Vagina (tissue), 2 donors: ENCODE data around the gene STOM. TPM values are rescaled to one million over a fixed set of nuclear protein-coding genes. Genes with fewer than 3 reads are reported as not detected.
A peak's percentile ranks its signal among the peaks of the same experiment; 100 is the strongest.

Experiments
- DNase-seq, 2 donors: peaks; one replicate each; pipeline ENCODE4 v3.0.0-alpha.2; 2017; ENCODE audit errors: extremely low spot score in 2 of 2
- H3K27ac ChIP-seq: fragments of 200-600 bp; sonication (generic); one replicate; pipeline ENCODE4 v1.5.1; 2019
- H3K27me3 ChIP-seq: fragments of 200-600 bp; sonication (generic); one replicate; pipeline ENCODE4 v1.5.1; 2019
- H3K36me3 ChIP-seq, 2 donors: fragments of 200-600 bp; sonication (generic); one replicate each; pipeline ENCODE4 v1.5.1; 2017 to 2019
- H3K4me1 ChIP-seq: fragments of 200-600 bp; sonication (generic); one replicate; pipeline ENCODE4 v1.5.1; 2019
- H3K4me3 ChIP-seq, 2 donors: fragments of 200-600 bp; sonication (generic); 1 replicate in 1 of 2; 2 replicates in 1 of 2; pipeline ENCODE4 v1.5.1; 2016 to 2019
- H3K9me3 ChIP-seq: fragments of 200-600 bp; sonication (generic); one replicate; pipeline ENCODE4 v1.5.1; 2019
- POLR2A ChIP-seq, 2 donors: fragments of 450-650 bp; IDR thresholded peaks; one replicate each; pipeline ENCODE4 v1.6.1; 2017; ENCODE audit warnings: antibody characterized with exemption in 2 of 2, mild to moderate bottlenecking in 2 of 2, moderate library complexity in 2 of 2
- POLR2AphosphoS5 ChIP-seq, 2 donors: sonication (generic); formaldehyde crosslinking; IDR thresholded peaks; one replicate each; pipeline ENCODE4 v1.9.0; 2017; ENCODE audit warnings: antibody characterized with exemption in 2 of 2, mild to moderate bottlenecking in 2 of 2, low read depth in 1 of 2; ENCODE audit not compliant: insufficient read depth in 1 of 2
- intact Hi-C: fragments of 100-400 bp; cut with DNase I; formaldehyde crosslinking; loops from one replicate; pipeline ENCODE4 v1.15.1; 2023
- total RNA-seq: library from RNA; depleted of rRNA; stranded (reverse); fragments of >200 nt; gene quantifications from one replicate; pipeline ENCODE4 v1.2.3, GENCODE V29; 2016
- TF ChIP-seq, protein P1 (sequence below), 3 experiments: fragments of 450-650 bp in 2 of 3; fragments of 200-600 bp in 1 of 3; sonication (generic) in 1 of 3; IDR thresholded peaks; one replicate each; pipeline ENCODE4 v1.5.1; 2017 to 2019; ENCODE audit warnings: antibody characterized with exemption in 3 of 3, mild to moderate bottlenecking in 2 of 3, moderate library complexity in 2 of 3

The STOM gene
- total RNA-seq, 1 donor from 2014 or later = 263 TPM

DNA sequence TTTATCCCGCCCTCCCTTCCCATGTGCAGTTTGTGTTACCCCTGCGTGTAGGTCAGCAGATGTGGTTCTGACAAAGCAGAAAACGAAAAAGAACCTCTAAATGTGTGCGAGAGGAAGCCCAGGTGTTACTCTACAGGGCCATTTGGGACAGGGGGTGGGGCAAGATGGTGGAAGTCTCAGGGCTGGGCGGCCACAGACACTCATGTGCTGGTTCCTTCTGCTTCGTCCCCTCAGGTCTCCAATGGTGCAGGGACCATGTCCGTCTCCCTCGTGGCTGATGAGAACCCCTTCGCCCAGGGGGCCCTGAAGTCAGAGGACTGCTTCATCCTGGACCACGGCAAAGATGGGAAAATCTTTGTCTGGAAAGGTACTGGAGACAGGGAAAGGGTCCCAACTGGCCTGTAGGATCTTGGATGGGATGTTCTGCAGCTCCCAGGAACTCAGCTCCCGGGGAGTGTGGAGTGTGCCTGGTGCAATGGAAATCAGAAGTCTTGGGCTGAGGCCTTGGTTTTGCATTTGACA is 53.1 kb downstream of the STOM start:
- no peak for DNase-seq
- no peak overlapping the region for H3K4me3 ChIP-seq
- no peaks in the 10 kb centered on the region for H3K9me3 ChIP-seq
- H3K27me3 ChIP-seq = no peaks in the 10 kb centered on the region
- peaks cover 0 to 90% of the 10 kb centered on the region in 2 donors for H3K36me3 ChIP-seq
- H3K27ac ChIP-seq = peak overlapping the region; percentile 98
- H3K4me1 ChIP-seq = peaks cover 38% of the 10 kb centered on the region
- TF ChIP-seq POLR2A (IDR thresholded peaks at IDR 0.05) (no peak), POLR2AphosphoS5 (IDR thresholded peaks at IDR 0.05; ENCODE audit: insufficient read depth in 1 of 2, low read depth in 1 of 2) (no peak)
- TF ChIP-seq, protein P1, sequence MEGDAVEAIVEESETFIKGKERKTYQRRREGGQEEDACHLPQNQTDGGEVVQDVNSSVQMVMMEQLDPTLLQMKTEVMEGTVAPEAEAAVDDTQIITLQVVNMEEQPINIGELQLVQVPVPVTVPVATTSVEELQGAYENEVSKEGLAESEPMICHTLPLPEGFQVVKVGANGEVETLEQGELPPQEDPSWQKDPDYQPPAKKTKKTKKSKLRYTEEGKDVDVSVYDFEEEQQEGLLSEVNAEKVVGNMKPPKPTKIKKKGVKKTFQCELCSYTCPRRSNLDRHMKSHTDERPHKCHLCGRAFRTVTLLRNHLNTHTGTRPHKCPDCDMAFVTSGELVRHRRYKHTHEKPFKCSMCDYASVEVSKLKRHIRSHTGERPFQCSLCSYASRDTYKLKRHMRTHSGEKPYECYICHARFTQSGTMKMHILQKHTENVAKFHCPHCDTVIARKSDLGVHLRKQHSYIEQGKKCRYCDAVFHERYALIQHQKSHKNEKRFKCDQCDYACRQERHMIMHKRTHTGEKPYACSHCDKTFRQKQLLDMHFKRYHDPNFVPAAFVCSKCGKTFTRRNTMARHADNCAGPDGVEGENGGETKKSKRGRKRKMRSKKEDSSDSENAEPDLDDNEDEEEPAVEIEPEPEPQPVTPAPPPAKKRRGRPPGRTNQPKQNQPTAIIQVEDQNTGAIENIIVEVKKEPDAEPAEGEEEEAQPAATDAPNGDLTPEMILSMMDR (IDR thresholded peaks at IDR 0.05) = no peak
- intact Hi-C loops = loop anchor here (5.0 kb wide), 1 partner anchor 50 kb away; the partner anchor contains the start of gene GSN

DNA sequence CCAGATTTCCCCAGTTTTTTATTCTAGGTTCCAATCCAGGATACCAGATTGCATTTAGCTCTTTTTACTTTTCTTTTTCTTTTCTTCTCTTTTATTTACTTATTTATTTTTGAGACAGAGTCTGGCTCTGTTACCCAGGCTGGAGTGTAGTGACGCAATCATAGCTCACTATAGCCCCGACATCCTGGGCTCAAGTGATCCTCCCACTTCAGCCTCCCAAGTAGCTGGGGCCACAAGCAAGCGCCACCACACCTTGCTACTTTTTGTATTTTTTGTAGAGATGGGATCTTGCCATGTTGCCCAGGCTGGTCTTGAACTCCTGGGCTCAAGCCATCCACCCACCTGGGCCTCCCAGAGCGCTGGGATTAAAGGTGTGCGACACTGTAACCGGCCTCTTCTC is 53.7 kb downstream of the STOM start:
- Histone ChIP-seq H3K27ac (peak overlapping the region; percentile 98), H3K27me3 (no peaks in the 10 kb centered on the region), H3K9me3 (no peaks in the 10 kb centered on the region), H3K4me1 (peaks cover 34% of the 10 kb centered on the region), H3K36me3 (peaks cover 0 to 90% of the 10 kb centered on the region in 2 donors), H3K4me3 (no peak overlapping the region)
- no peak for DNase-seq
- TF ChIP-seq POLR2A (IDR thresholded peaks at IDR 0.05) (no peak), POLR2AphosphoS5 (IDR thresholded peaks at IDR 0.05; ENCODE audit: insufficient read depth in 1 of 2, low read depth in 1 of 2) (no peak)
- TF ChIP-seq, protein P1 (IDR thresholded peaks at IDR 0.05) = no peak
- intact Hi-C loops = loop anchor here (5.0 kb wide), 1 partner anchor 49 kb away; the partner anchor contains the start of gene GSN

DNA sequence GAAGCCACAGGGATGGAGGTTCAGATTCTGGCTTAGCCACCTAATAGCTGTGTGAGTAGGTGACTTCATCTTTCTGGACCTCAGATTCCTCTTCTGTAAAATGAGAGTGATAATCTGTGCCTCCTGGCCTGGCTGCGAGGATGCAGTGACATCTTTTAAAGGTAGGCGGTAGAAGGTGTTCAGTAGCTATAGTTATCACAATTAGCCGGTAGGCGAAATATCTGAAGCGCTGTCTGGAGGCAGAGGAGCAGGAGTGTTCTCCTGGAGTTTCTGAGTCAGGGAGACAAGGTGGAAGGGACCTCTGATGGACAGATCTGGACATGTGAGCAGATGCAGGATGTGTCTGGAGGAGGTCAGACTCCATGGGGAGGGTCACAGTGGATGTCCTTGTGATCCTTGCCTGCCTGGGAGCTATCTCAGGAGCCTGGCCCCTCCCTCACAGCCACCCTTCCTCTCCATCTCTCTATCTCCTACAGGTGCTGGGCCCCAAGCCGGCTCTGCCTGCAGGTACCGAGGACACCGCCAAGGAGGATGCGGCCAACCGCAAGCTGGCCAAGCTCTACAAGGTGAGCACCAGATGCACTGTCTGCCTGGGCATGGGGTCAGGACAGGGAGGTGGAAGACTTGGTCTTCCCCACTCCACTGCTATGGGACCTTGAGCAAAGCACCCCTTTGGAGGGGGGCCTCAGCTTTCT is 56.4 kb downstream of the STOM start:
- Histone ChIP-seq H3K4me3 (no peak overlapping the region), H3K36me3 (peaks cover 0 to 100% of the 10 kb centered on the region in 2 donors), H3K9me3 (no peaks in the 10 kb centered on the region), H3K27me3 (no peaks in the 10 kb centered on the region), H3K27ac (peak overlapping the region; percentile 29), H3K4me1 (peaks cover 33% of the 10 kb centered on the region)
- intact Hi-C loops = loop anchor here (5.0 kb wide), 1 partner anchor 96 kb away; no protein-coding TSS in a partner anchor
- no peak for DNase-seq
- TF ChIP-seq POLR2AphosphoS5 (IDR thresholded peaks at IDR 0.05; ENCODE audit: insufficient read depth in 1 of 2, low read depth in 1 of 2) = no peak
- no peak for TF ChIP-seq POLR2A (IDR thresholded peaks at IDR 0.05)
- TF ChIP-seq, protein P1 (IDR thresholded peaks at IDR 0.05) = no peak

DNA sequence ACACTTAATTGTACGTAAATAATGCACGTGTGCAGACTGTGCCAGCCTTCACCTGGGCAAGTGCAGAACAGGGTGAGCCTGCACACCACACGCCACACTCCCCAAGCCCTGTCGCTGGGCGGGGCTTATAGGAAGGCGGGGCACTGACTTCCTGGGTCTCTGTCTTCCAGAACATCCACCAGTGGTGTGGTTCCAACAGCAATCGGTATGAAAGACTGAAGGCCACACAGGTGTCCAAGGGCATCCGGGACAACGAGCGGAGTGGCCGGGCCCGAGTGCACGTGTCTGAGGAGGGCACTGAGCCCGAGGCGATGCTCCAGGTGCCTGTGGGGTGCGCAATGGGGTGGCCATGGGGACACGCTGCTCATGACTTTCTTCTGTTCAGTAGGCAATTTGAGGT is 57.9 kb downstream of the STOM start:
- TF ChIP-seq POLR2A (IDR thresholded peaks at IDR 0.05) (no peak), POLR2AphosphoS5 (IDR thresholded peaks at IDR 0.05; ENCODE audit: insufficient read depth in 1 of 2, low read depth in 1 of 2) (peak in 1 of 2 donors; percentile 13)
- TF ChIP-seq, protein P1 (IDR thresholded peaks at IDR 0.05) = no peak
- intact Hi-C loops = loop anchor here (5.0 kb wide), 1 partner anchor 95 kb away; no protein-coding TSS in a partner anchor
- no peak for DNase-seq
- Histone ChIP-seq H3K27ac (no peak overlapping the region), H3K9me3 (no peaks in the 10 kb centered on the region), H3K4me1 (peaks cover 30% of the 10 kb centered on the region), H3K27me3 (no peaks in the 10 kb centered on the region), H3K36me3 (peaks cover 0 to 100% of the 10 kb centered on the region in 2 donors), H3K4me3 (no peak overlapping the region)

DNA sequence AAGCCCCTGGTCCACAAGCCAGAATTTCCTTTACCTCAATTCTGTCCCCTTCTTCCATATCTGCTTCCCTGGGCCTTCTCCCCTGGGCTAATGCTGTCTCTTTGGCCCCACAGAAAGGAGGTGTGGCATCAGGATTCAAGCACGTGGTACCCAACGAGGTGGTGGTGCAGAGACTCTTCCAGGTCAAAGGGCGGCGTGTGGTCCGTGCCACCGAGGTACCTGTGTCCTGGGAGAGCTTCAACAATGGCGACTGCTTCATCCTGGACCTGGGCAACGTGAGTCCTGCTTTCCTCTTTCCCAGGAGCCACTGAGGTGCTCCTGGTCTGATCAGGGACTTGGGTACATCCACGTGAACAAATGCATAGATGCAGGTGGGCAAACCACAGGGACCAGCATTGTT is 59.5 kb downstream of the STOM start:
- intact Hi-C loops = loop anchor here (5.0 kb wide), 1 partner anchor 93 kb away; no protein-coding TSS in a partner anchor

More for the DNA sequence above, 59.5 kb downstream of the STOM start:
- no peak overlapping the region for H3K4me3 ChIP-seq
- peaks cover 26% of the 10 kb centered on the region for H3K4me1 ChIP-seq
- no peaks in the 10 kb centered on the region for H3K9me3 ChIP-seq
- H3K27ac ChIP-seq = peak overlapping the region; percentile 46
- H3K36me3 ChIP-seq = peaks cover 0 to 97% of the 10 kb centered on the region in 2 donors
- no peaks in the 10 kb centered on the region for H3K27me3 ChIP-seq
- TF ChIP-seq, protein P1 (IDR thresholded peaks at IDR 0.05) = no peak
- no peak for TF ChIP-seq POLR2A (IDR thresholded peaks at IDR 0.05)
- TF ChIP-seq POLR2AphosphoS5 (IDR thresholded peaks at IDR 0.05; ENCODE audit: insufficient read depth in 1 of 2, low read depth in 1 of 2) = no peak
- DNase-seq = no peak
